Activated naive CD8-positive, alpha-beta T cell treated with anti-CD3 and anti-CD28 coated beads, Interleukin-2, amount 10 ng/mL, durations not matched to agents 7 days and 5 days (primary cell): ENCODE data around the gene STX2. TPM values are rescaled to one million over a fixed set of nuclear protein-coding genes. Genes with fewer than 3 reads are reported as not detected.
A peak's percentile ranks its signal among the peaks of the same experiment; 100 is the strongest.

Source experiments
- ATAC-seq: fragments of 150-1000 bp; cut with Tn5 transposase; one replicate; pipeline ENCODE4 v1.10.0; 2021; ENCODE audit warnings: low read depth, moderate library complexity
- POLR2A ChIA-PET: fragments of 350-600 bp; sonication (Branson Sonifier 250); formaldehyde crosslinking; loops from one replicate; lab custom pipeline; 2021; ENCODE audit warnings: antibody characterized with exemption; lab: Charles Lee
- DNase-seq: peaks from one replicate; pipeline ENCODE4 v3.0.0; 2021
- H3K27ac Mint-ChIP-seq: one replicate; pipeline ENCODE4 v1.8.0; 2022; ENCODE audit warnings: mild to moderate bottlenecking, mixed read lengths
- H3K27me3 Mint-ChIP-seq: one replicate; pipeline ENCODE4 v1.8.0; 2022; ENCODE audit warnings: mild to moderate bottlenecking, moderate library complexity, mixed read lengths
- H3K36me3 Mint-ChIP-seq: one replicate; pipeline ENCODE4 v1.8.0; 2021; ENCODE audit warnings: mild to moderate bottlenecking, mixed read lengths
- H3K4me1 Mint-ChIP-seq: one replicate; pipeline ENCODE4 v1.8.0; 2021; ENCODE audit warnings: mixed read lengths
- H3K4me3 Mint-ChIP-seq: one replicate; pipeline ENCODE4 v1.8.0; 2022; ENCODE audit warnings: mild to moderate bottlenecking, moderate library complexity, mixed read lengths
- H3K9me3 Mint-ChIP-seq: one replicate; pipeline ENCODE4 v1.8.0; 2021; ENCODE audit warnings: mixed read lengths
- total RNA-seq, 2 experiments: library from RNA; stranded (reverse); gene quantifications; one replicate each; pipeline ENCODE4 v1.2.3, GENCODE V29; 2021

The STX2 gene
- total RNA-seq, 2 experiments from 2014 or later, result 20.7 to 22.5 TPM

DNA sequence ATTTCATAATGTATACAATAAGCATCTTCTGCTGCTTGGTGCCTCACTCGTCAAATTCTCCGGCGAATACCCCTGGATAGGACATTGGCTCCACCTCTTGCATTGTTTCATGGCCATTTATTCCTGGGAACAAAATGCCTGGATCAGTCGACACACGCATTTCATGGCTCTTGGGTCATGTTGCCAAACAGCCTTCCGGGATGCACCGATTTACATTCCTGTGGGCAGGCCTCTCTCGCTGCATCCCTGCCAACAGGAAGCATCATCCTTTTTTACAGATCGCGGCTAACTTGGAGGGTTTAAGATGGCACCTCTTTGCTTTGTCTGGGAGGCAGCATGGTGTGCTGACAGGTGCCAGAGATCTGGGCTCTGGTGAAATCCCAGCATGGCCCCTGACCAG is 90.3 kb downstream of the STX2 start:
- Mint-ChIP-seq H3K27me3 (peaks cover 13% of the 10 kb centered on the region), H3K4me3 (no peak overlapping the region), H3K36me3 (no peaks in the 10 kb centered on the region), H3K9me3 (no peaks in the 10 kb centered on the region), H3K27ac (no peak overlapping the region), H3K4me1 (peaks cover 6% of the 10 kb centered on the region)
- POLR2A ChIA-PET, result no interaction called here
- DNase-seq, result no peak
- no peak for ATAC-seq

GRCh38 chr12:130747867-130748740 is 90.9 kb downstream of the STX2 start:
- ATAC-seq (peak; percentile 92), DNase-seq (peak; percentile 78)
- Mint-ChIP-seq H3K27ac (no peak overlapping the region), H3K4me1 (peaks cover 6% of the 10 kb centered on the region), H3K4me3 (no peak overlapping the region), H3K36me3 (no peaks in the 10 kb centered on the region), H3K9me3 (no peaks in the 10 kb centered on the region), H3K27me3 (peaks cover 13% of the 10 kb centered on the region)
- POLR2A ChIA-PET, result no interaction called here

GRCh38 chr12:130746546-130746945 is 92.5 kb downstream of the STX2 start:
- H3K4me3 Mint-ChIP-seq, result no peak overlapping the region
- ATAC-seq, result no peak
- H3K9me3 Mint-ChIP-seq, result no peaks in the 10 kb centered on the region
- H3K36me3 Mint-ChIP-seq, result no peaks in the 10 kb centered on the region
- no peak for DNase-seq
- H3K27ac Mint-ChIP-seq, result no peak overlapping the region
- POLR2A ChIA-PET, result no interaction called here
- peaks cover 3% of the 10 kb centered on the region for H3K4me1 Mint-ChIP-seq
- H3K27me3 Mint-ChIP-seq, result peaks cover 13% of the 10 kb centered on the region

DNA sequence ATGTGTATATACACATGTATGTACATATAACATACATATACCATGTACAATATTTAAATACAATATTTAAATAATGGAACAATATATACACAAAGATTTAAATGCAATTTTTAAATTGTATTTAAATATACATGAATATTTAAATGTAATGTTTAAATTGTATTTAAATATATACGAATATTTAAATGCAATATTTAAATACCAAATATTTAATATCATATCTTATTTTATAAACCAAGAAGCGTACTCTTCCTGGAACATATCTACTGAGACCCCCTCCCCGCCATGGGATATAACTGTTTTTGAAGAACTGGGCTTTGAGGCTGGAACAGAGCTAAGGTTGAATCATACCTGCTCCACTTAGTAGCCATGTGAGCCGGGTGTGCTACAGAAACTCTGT is 93.1 kb downstream of the STX2 start:
- no peak overlapping the region for H3K27ac Mint-ChIP-seq
- POLR2A ChIA-PET, result no interaction called here
- H3K9me3 Mint-ChIP-seq, result no peaks in the 10 kb centered on the region
- DNase-seq (no peak), ATAC-seq (no peak)
- no peaks in the 10 kb centered on the region for H3K36me3 Mint-ChIP-seq
- H3K27me3 Mint-ChIP-seq, result peaks cover 13% of the 10 kb centered on the region
- H3K4me3 Mint-ChIP-seq, result no peak overlapping the region
- H3K4me1 Mint-ChIP-seq, result peaks cover 3% of the 10 kb centered on the region

DNA sequence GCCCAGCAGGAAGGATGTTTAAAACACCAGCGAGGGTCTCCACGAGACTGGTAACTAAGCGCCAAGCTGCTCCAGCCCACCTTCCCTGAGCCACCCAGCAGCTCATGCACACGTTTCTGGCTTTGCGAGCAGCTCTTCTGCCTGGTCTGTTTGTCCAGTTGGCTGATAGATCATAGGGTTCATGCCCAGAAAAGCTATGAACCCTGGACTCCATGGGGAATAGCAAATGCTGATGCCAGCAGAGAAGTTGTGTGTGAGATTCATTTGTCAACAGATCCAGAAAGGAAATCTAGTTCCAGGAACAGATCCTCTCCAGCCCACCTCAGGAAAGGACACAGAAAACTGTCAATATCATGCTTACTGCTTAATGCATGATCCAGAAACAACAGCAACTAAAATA is 94.8 kb downstream of the STX2 start:
- POLR2A ChIA-PET, result no interaction called here
- no peaks in the 10 kb centered on the region for H3K9me3 Mint-ChIP-seq
- peaks cover 10% of the 10 kb centered on the region for H3K27me3 Mint-ChIP-seq
- no peaks in the 10 kb centered on the region for H3K36me3 Mint-ChIP-seq
- no peak overlapping the region for H3K4me3 Mint-ChIP-seq
- ATAC-seq, result no peak
- H3K4me1 Mint-ChIP-seq, result peaks cover 3% of the 10 kb centered on the region
- DNase-seq, result no peak
- H3K27ac Mint-ChIP-seq, result no peak overlapping the region

GRCh38 chr12:130743606-130744005 is 95.4 kb downstream of the STX2 start:
- DNase-seq, result no peak
- no peak overlapping the region for H3K27ac Mint-ChIP-seq
- no peaks in the 10 kb centered on the region for H3K36me3 Mint-ChIP-seq
- ATAC-seq, result no peak
- no peaks in the 10 kb centered on the region for H3K9me3 Mint-ChIP-seq
- peaks cover 3% of the 10 kb centered on the region for H3K4me1 Mint-ChIP-seq
- no peak overlapping the region for H3K4me3 Mint-ChIP-seq
- POLR2A ChIA-PET, result no interaction called here
- H3K27me3 Mint-ChIP-seq, result peaks cover 10% of the 10 kb centered on the region

DNA sequence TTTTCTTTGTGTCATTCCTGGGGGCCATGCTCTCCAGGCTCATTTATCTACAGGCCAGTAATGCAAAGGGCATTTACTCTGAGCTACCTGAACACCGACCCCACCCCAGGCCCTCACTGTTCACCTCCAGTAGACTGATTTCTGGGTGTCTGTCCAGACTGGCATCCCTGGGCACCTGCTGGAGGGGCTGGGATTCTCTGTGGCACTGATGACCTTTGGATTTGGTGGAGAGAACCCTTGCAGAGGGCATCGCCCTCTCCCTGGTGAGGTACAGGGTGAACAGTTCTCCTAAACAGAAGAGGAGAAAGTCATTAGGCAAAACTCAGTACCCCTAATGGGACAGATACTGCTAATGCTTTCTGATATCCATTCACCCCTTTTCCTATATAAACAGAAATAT is 95.9 kb downstream of the STX2 start:
- no peak for ATAC-seq
- H3K36me3 Mint-ChIP-seq, result no peaks in the 10 kb centered on the region
- no peaks in the 10 kb centered on the region for H3K9me3 Mint-ChIP-seq
- POLR2A ChIA-PET, result no interaction called here
- peaks cover 3% of the 10 kb centered on the region for H3K4me1 Mint-ChIP-seq
- no peak overlapping the region for H3K4me3 Mint-ChIP-seq
- H3K27me3 Mint-ChIP-seq, result peaks cover 9% of the 10 kb centered on the region
- no peak for DNase-seq
- no peak overlapping the region for H3K27ac Mint-ChIP-seq

DNA sequence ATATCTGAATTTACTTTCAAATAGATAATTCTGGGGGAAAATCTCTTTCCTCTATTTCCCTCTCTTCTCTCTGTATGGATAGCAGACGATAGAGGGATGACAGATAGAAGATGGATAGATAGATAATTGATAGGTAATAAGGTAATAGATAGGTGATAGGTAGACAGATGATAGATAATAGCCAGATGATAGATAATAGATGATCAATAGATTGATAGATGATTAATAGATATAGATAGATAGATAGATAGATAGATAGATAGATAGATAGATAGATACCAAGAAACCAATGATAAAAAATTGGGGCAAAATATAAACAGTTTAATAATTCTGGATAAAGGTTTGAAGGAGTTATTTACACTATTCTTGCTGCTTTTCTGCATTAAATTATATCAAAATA is 96.3 kb downstream of the STX2 start:
- ATAC-seq, result no peak
- no peak for DNase-seq
- POLR2A ChIA-PET, result no interaction called here
- no peak overlapping the region for H3K4me3 Mint-ChIP-seq
- H3K36me3 Mint-ChIP-seq, result no peaks in the 10 kb centered on the region
- H3K27me3 Mint-ChIP-seq, result peaks cover 6% of the 10 kb centered on the region
- no peak overlapping the region for H3K27ac Mint-ChIP-seq
- no peaks in the 10 kb centered on the region for H3K4me1 Mint-ChIP-seq
- no peaks in the 10 kb centered on the region for H3K9me3 Mint-ChIP-seq

DNA sequence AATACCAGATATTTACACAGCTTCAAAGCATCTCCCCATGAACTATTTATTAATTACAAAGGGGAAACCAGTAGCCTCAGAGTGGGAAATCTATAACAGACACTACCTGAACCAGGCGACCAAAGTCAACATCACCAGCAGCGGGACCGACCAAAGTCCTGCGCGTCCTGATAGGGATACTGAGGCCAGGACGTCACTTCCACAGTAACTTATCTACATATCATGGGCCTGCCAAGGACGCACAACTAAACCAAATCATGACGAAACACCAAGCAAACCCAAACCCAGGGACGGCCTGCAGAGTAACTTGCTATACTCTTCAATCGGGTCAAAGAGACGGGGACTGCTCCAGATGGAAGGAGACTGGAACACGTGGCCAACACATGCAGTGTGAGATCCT is 96.9 kb downstream of the STX2 start:
- POLR2A ChIA-PET, result no interaction called here
- H3K27me3 Mint-ChIP-seq, result peaks cover 8% of the 10 kb centered on the region
- ATAC-seq, result no peak

More for the DNA sequence above, 96.9 kb downstream of the STX2 start:
- no peaks in the 10 kb centered on the region for H3K4me1 Mint-ChIP-seq
- H3K36me3 Mint-ChIP-seq, result no peaks in the 10 kb centered on the region
- no peak overlapping the region for H3K4me3 Mint-ChIP-seq
- no peak for DNase-seq
- no peaks in the 10 kb centered on the region for H3K9me3 Mint-ChIP-seq
- H3K27ac Mint-ChIP-seq, result no peak overlapping the region

Other genes with a start within 250 kb of the STX2 start
- not detected for gene RIMBP2, start 123.0 kb downstream of the STX2 start, total RNA-seq
- gene RAN, start 32.8 kb upstream of the STX2 start, total RNA-seq, result 100 to 1,000 TPM; 798 to 821 TPM
- not detected for gene ADGRD1, start 114.7 kb upstream of the STX2 start, total RNA-seq